Skin of body (tissue), 3 donors: Measurements from ENCODE around the gene NEK10. TPM values are rescaled to one million over a fixed set of nuclear protein-coding genes. Genes with fewer than 3 reads are reported as not detected.

Experiments
- DNase-seq: peaks from one replicate; lab custom pipeline; 2025; lab: John Stamatoyannopoulos, UW
- small RNA-seq: library from RNA; depleted of rRNA; stranded (forward); fragments of <200 nt; gene quantifications from one replicate; pipeline ENCODE3, GENCODE V24; 2014; ENCODE audit warnings: low replicate concordance
- total RNA-seq: library from RNA; depleted of rRNA; stranded (reverse); fragments of >200 nt; gene quantifications from one replicate; pipeline ENCODE4 v1.2.3, GENCODE V29; 2014

The NEK10 gene
- total RNA-seq, 1 donor from 2014 or later: 5.0 TPM

- no peak for DNase-seq
Observed at GRCh38 chr3:27072810-27073651, 296.2 kb downstream of the NEK10 start.

GRCh38 chr3:27060336-27060735 lies 308.8 kb downstream of the NEK10 start:
- DNase-seq: no peak

Small RNAs within 50 kb of the gene (small RNA-seq; reads per million reads assigned to genes)
- gene MINOS1P3 (not detected), gene RNU6-342P (not detected)

Other genes with a start within 250 kb of the NEK10 start
- 35.0 TPM for gene SLC4A7, start 115.0 kb upstream of the NEK10 start, total RNA-seq